A673 (cell line): ENCODE measurements around the gene LHX4. TPM values are rescaled to one million over a fixed set of nuclear protein-coding genes. Genes with fewer than 3 reads are reported as not detected.

Source experiments
- BruUV-seq: library from RNA; stranded (reverse); fragments of 400-500 nt; replicated peaks from 2 replicates; lab custom pipeline; 2021; lab: Mats Ljungman, UMichigan
- CTCF ChIA-PET: fragments of 300-600 bp; sonication (Branson Sonifier 250); formaldehyde crosslinking; loops from one replicate; lab custom pipeline; 2022; ENCODE audit warnings: antibody characterized with exemption; lab: Charles Lee
- POLR2A ChIA-PET: fragments of 300-600 bp; sonication (Branson Sonifier 250); formaldehyde crosslinking; loops from one replicate; lab custom pipeline; 2022; ENCODE audit warnings: antibody characterized with exemption; ENCODE audit not compliant: low non-redundant PET; lab: Charles Lee
- DNase-seq: peaks from one replicate; pipeline ENCODE4 v3.0.0-alpha.2; 2015; ENCODE audit warnings: low spot score
- H3K27ac ChIP-seq: fragments of 200-600 bp; sonication (generic); 2 replicates; pipeline ENCODE4 v1.5.1; 2016; ENCODE audit warnings: mixed run types, low read depth, mild to moderate bottlenecking, mixed read lengths, antibody characterized with exemption, low read length; ENCODE audit not compliant: poor library complexity, severe bottlenecking
- H3K27me3 ChIP-seq: fragments of 200-600 bp; sonication (generic); replicated peaks from 2 replicates; pipeline ENCODE4 v1.6.1; 2017; ENCODE audit warnings: mixed run types, low read depth, mild to moderate bottlenecking, mixed read lengths, antibody characterized with exemption, low read length; ENCODE audit not compliant: insufficient read depth, poor library complexity
- H3K36me3 ChIP-seq: fragments of 200-600 bp; sonication (generic); 2 replicates; pipeline ENCODE4 v1.6.1; 2016; ENCODE audit warnings: mixed run types, mild to moderate bottlenecking, mixed read lengths, antibody characterized with exemption, low read length; ENCODE audit not compliant: insufficient read depth, poor library complexity, severe bottlenecking
- H3K4me1 ChIP-seq: fragments of 200-600 bp; sonication (generic); 2 replicates; pipeline ENCODE4 v1.6.1; 2017; ENCODE audit warnings: mixed run types, mild to moderate bottlenecking, mixed read lengths, antibody characterized with exemption, low read length; ENCODE audit not compliant: insufficient read depth, poor library complexity, severe bottlenecking
- H3K4me3 ChIP-seq: fragments of 200-600 bp; sonication (generic); 2 replicates; pipeline ENCODE4 v1.5.1; 2016; ENCODE audit warnings: low read depth, mixed run types, mild to moderate bottlenecking, mixed read lengths, low read length; ENCODE audit not compliant: poor library complexity, severe bottlenecking
- H3K9me3 ChIP-seq: fragments of 200-600 bp; sonication (generic); 2 replicates; pipeline ENCODE4 v1.6.1; 2016; ENCODE audit warnings: mixed run types, low read depth, mild to moderate bottlenecking, mixed read lengths, antibody characterized with exemption, low read length; ENCODE audit not compliant: poor library complexity, severe bottlenecking
- EZH2 ChIP-seq: fragments of 200-600 bp; sonication (generic); IDR thresholded peaks from 2 replicates; pipeline ENCODE4 v1.6.1; 2017; ENCODE audit warnings: borderline replicate concordance, low read depth, mild to moderate bottlenecking, mixed read lengths, antibody characterized with exemption, low read length; ENCODE audit not compliant: poor library complexity, severe bottlenecking
- intact Hi-C: fragments of 100-400 bp; cut with micrococcal nuclease; formaldehyde crosslinking; loops from one replicate; pipeline ENCODE4 v1.10.0; 2022; ENCODE audit not compliant: unreplicated experiment
- total RNA-seq: library from RNA; stranded (reverse); gene quantifications from 2 replicates; pipeline ENCODE4 v1.2.3, GENCODE V29; 2021
- TF ChIP-seq, protein P1 (sequence below): fragments of 300-800, 200-600 bp; sonication (generic); conservative IDR thresholded peaks from 2 replicates; pipeline ENCODE4 v1.5.1; 2017; ENCODE audit warnings: low read depth, mild to moderate bottlenecking, antibody characterized with exemption, low read length, moderate library complexity, mixed read lengths

Gene LHX4
- total RNA-seq, 1 experiment from 2014 or later, result not detected

DNA sequence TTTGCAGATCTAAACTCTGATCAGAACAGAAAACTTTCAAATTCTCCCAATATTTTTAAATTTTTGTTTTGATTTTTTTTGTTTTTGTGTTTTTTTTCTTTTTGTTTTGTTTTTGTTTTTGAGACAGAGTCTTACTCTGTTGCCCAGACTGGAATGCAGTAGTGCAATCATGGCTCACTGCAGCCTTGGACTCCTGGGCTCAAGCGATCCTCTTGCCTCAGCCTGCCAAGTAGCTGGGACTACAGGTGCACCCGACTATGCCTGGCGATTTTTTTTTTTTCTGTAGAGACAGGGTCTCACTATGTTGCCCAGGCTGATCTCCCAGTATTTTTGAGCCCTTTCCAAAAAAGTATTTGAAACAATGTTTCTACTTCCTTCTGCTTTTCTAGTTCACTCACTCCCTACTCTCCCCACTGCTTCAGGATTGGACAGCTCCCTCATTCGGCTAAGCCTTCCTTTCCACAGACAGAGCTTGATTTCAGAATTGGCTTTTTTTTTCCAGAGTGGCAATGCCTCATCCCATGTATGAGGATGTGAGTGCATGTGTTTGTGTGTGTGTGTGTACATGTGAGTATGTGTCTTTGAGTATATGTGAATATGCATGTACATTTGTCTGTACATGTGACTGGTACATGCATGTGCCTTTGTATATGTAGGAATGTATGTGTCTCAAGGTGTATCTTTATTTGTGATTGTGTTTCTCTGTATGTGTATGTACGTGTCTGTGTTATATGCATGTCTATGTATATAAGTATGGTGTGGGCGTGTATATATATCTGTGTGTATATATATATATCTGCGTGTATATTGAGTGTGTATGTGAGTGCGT lies 11.9 kb downstream of the LHX4 start:
- H3K27me3 ChIP-seq, result peaks cover 58% of the 10 kb centered on the region
- intact Hi-C loops, result no loop called here
- ChIA-PET POLR2A (no interaction called here), CTCF (interaction anchor here (1.0 kb wide), 2 partner anchors 11 to 54 kb away, joined by 3 to 6 read pairs; no protein-coding TSS in a partner anchor)
- no peaks in the 10 kb centered on the region for H3K36me3 ChIP-seq
- no peaks in the 10 kb centered on the region for H3K4me1 ChIP-seq
- no peak overlapping the region for H3K4me3 ChIP-seq
- no TSS peak for BruUV-seq
- TF ChIP-seq, protein P1, sequence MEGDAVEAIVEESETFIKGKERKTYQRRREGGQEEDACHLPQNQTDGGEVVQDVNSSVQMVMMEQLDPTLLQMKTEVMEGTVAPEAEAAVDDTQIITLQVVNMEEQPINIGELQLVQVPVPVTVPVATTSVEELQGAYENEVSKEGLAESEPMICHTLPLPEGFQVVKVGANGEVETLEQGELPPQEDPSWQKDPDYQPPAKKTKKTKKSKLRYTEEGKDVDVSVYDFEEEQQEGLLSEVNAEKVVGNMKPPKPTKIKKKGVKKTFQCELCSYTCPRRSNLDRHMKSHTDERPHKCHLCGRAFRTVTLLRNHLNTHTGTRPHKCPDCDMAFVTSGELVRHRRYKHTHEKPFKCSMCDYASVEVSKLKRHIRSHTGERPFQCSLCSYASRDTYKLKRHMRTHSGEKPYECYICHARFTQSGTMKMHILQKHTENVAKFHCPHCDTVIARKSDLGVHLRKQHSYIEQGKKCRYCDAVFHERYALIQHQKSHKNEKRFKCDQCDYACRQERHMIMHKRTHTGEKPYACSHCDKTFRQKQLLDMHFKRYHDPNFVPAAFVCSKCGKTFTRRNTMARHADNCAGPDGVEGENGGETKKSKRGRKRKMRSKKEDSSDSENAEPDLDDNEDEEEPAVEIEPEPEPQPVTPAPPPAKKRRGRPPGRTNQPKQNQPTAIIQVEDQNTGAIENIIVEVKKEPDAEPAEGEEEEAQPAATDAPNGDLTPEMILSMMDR, result no peak
- TF ChIP-seq EZH2, result no peak
- H3K9me3 ChIP-seq, result no peaks in the 10 kb centered on the region
- peak; percentile 23 for DNase-seq
- H3K27ac ChIP-seq, result no peak overlapping the region

GRCh38 chr1:180243517-180244221 lies 13.6 kb downstream of the LHX4 start:
- BruUV-seq, result no TSS peak
- Histone ChIP-seq H3K27me3 (peaks cover 40% of the 10 kb centered on the region), H3K4me3 (no peak overlapping the region), H3K4me1 (no peaks in the 10 kb centered on the region), H3K36me3 (no peaks in the 10 kb centered on the region), H3K27ac (no peak overlapping the region), H3K9me3 (no peaks in the 10 kb centered on the region)
- TF ChIP-seq EZH2, result no peak
- TF ChIP-seq, protein P1, result no peak
- CTCF ChIA-PET, result no interaction called here
- POLR2A ChIA-PET, result no interaction called here
- DNase-seq, result no peak
- intact Hi-C loops, result no loop called here

DNA sequence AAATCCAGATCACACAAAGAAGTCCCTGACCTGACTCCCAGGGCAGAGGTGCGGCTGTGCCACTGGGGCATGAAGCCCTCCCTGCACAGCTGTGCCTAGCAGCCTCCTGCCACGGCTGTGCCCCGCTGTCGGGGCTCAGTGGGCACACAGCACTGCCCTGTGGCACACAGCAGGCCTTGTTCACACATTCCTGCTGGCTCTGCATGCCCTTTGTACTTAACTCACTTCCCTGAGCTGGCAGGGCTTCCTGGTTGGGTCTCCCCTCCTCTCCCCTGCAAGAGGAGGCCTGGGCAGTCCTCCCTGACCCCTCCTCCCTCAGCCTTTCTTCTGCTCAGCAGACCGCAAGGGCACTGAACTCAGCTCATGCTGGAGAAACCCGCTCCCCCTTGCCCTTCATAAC lies 14.8 kb downstream of the LHX4 start:
- ChIA-PET CTCF (no interaction called here), POLR2A (no interaction called here)
- peaks cover 29% of the 10 kb centered on the region for H3K27me3 ChIP-seq
- intact Hi-C loops, result no loop called here
- no peaks in the 10 kb centered on the region for H3K36me3 ChIP-seq
- H3K27ac ChIP-seq, result no peak overlapping the region
- BruUV-seq, result no TSS peak
- DNase-seq, result no peak
- H3K4me3 ChIP-seq, result no peak overlapping the region
- no peaks in the 10 kb centered on the region for H3K9me3 ChIP-seq
- TF ChIP-seq EZH2, result no peak
- TF ChIP-seq, protein P1, result no peak
- no peaks in the 10 kb centered on the region for H3K4me1 ChIP-seq
